Muscle layer of colon (tissue), 2 donors: ENCODE results near the gene KSR2.

ENCODE experiments used
- H3K27ac ChIP-seq: one replicate; pipeline ENCODE4 v1.7.0; 2013; ENCODE audit warnings: low read depth, mild to moderate bottlenecking, low read length, moderate library complexity
- H3K27me3 ChIP-seq, 2 donors: one replicate each; pipeline ENCODE4 v1.7.0; 2013; ENCODE audit warnings: low read length in 2 of 2, mild to moderate bottlenecking in 2 of 2; ENCODE audit not compliant: insufficient read depth in 2 of 2, control insufficient read depth in 1 of 2
- H3K36me3 ChIP-seq: one replicate; pipeline ENCODE4 v1.7.0; 2013; ENCODE audit warnings: mild to moderate bottlenecking, low read length; ENCODE audit not compliant: insufficient read depth
- H3K4me1 ChIP-seq: one replicate; pipeline ENCODE4 v1.7.0; 2013; ENCODE audit warnings: mild to moderate bottlenecking, low read length; ENCODE audit not compliant: insufficient read depth
- H3K4me3 ChIP-seq, 2 donors: one replicate each; pipeline ENCODE4 v1.7.0; 2013; ENCODE audit warnings: low read length in 2 of 2, low read depth in 1 of 2, mild to moderate bottlenecking in 1 of 2, moderate library complexity in 1 of 2
- H3K9ac ChIP-seq: one replicate; pipeline ENCODE4 v1.7.0; 2013; ENCODE audit warnings: low read length
- H3K9me3 ChIP-seq: one replicate; pipeline ENCODE4 v1.7.0; 2013; ENCODE audit warnings: mild to moderate bottlenecking, low read length
- donor health status: abdominal sarcoma.
- donor health status: Adenocarcinoma of cecum.

The KSR2 gene

DNA sequence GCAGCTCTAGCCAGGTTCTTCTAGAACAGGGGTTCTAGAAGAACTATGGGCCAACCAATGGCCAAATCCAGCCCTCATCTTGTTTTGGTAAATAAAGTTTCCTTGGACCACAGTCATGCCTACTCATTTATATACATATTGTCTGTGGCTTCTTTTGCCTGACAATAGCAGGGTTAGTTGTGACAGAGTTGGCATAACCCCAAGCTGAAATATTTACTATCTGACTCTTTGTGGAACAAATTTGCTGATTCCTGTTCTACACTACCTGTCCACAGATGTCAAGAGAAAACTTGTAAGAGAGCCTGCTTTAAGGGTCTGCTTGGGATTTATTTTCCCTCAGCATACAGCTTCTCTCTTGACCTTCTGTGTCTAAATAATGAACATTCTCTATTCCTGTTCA, 289.0 kb downstream of the KSR2 start:
- H3K9ac ChIP-seq = no peak overlapping the region
- H3K27me3 ChIP-seq = no peaks in the 10 kb centered on the region
- H3K4me1 ChIP-seq = no peaks in the 10 kb centered on the region
- H3K4me3 ChIP-seq = no peak overlapping the region
- H3K9me3 ChIP-seq = no peaks in the 10 kb centered on the region
- no peaks in the 10 kb centered on the region for H3K36me3 ChIP-seq
- H3K27ac ChIP-seq = no peak overlapping the region

DNA sequence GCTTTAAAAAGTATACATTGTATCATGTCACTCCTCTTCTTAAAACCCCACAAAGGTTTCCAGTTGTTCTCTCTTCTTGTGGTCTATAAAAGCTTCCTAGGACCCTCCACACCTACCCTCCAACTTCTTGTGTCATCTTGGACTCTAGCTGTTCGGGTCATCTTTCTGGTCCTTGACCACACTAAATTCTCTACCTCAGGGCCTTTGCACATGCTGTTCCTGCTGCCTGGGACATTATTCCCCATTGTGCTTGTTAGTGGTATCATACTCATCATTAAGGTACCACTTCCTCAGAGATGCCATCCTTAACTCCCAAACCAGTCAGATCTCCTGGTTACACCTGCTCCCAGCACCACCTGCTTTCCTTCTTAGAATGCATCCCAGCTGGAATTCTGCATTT, 294.0 kb downstream of the KSR2 start:
- no peak overlapping the region for H3K27ac ChIP-seq
- H3K9me3 ChIP-seq = no peaks in the 10 kb centered on the region
- no peaks in the 10 kb centered on the region for H3K4me1 ChIP-seq
- no peak overlapping the region for H3K4me3 ChIP-seq
- H3K9ac ChIP-seq = no peak overlapping the region
- H3K27me3 ChIP-seq = no peaks in the 10 kb centered on the region
- H3K36me3 ChIP-seq = no peaks in the 10 kb centered on the region

DNA sequence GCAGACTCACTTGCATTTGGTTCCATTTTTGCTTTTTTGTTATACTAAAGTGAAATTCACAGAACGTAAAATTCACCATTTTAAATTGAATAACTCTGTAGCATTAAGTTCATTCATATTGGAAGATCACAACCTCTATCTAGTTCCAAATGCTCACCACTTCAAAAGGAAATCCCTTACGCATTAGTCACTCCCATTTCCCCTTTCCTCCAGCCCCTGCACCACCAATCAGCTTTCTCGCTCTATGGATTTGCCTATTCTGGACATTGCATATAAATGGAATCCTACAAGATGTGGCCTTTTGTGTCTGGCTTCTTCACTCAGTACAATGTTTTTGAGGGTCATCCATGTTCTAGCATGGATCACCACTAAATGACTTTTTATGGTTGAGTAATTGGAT, 294.5 kb downstream of the KSR2 start:
- Histone ChIP-seq H3K36me3 (no peaks in the 10 kb centered on the region), H3K9me3 (no peaks in the 10 kb centered on the region), H3K4me3 (no peak overlapping the region), H3K27me3 (no peaks in the 10 kb centered on the region), H3K4me1 (no peaks in the 10 kb centered on the region), H3K27ac (no peak overlapping the region), H3K9ac (no peak overlapping the region)

DNA sequence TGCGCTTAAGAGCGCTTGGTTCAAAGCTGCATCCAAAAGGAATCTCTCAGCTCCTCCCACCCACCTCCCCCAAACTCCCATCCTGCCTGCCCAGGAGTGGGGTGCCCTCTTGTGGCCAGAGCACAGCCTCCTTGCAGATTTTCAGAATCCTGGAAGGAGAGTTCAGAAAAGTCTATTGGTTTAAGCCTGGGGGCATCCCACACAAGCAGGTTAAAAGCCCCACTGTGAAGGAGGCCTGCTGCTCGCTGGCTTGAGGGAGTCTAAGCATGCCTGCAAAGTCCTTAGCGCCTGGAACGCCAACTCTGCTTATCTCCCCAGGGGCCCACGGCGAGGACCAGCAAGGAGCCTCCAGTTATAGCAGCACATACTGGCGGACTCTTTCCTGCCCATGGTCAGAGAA, 297.1 kb downstream of the KSR2 start:
- H3K9me3 ChIP-seq = no peaks in the 10 kb centered on the region
- no peak overlapping the region for H3K27ac ChIP-seq
- no peaks in the 10 kb centered on the region for H3K36me3 ChIP-seq
- H3K4me3 ChIP-seq = no peak overlapping the region
- H3K4me1 ChIP-seq = no peaks in the 10 kb centered on the region
- no peaks in the 10 kb centered on the region for H3K27me3 ChIP-seq
- H3K9ac ChIP-seq = no peak overlapping the region

DNA sequence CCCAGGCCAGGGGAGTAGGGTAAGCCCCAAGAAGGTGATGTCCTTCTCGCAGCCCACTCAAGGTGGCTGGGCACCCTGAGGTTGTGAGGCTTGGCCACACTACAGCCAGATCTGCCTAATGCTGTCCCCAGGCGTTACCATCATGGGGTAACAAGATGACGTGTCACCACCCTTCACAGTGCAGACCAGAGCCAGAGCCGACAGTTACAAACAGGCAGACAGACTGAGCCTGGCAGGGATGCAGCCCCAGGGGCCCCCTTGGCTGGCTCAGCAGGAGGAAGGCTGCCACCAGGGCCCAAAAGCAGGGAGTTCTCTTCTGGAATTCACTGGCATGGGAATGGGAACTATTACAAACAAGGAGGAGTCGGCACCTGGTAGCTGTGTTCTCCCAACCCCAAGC, 304.6 kb downstream of the KSR2 start:
- Histone ChIP-seq H3K27me3 (no peaks in the 10 kb centered on the region), H3K4me3 (no peak overlapping the region)

DNA sequence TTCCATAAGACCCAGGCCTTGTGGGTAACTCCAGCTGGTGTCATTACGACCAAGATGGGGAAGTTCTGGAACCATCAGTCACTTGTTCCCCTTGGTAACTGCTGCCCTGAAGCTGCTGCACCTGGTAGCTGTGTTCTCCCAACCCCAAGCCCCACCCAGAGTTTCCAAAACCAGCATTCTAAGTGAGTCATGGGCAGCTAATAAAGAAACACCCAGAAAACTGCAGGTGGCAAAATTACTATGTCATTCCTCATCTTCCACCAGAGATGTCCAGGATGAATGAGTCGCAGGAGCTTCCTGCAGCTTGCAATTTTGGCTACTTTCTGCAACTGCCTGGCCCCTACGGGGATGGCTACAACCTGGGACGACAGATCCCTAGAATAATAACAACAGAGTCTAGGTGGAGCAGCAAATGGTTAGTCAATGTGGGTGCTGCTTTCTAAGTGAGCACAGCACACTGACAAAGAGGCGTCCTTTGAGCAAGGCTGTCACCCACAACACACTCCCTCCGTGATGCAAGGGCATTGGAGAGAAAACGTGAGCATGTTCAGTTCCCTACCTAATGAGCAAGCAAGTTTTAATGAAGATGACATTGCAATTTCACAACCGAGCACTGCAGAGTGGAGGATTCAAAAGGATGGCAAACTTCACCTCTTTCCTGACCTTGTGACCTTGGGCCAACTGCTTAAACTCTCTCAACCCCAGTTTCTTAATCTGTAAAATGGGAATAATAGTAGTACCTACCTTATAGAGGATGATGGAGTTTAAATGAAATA, 306.0 kb downstream of the KSR2 start:
- no peak overlapping the region for H3K27ac ChIP-seq
- no peak overlapping the region for H3K4me3 ChIP-seq
- H3K9me3 ChIP-seq = no peaks in the 10 kb centered on the region
- no peak overlapping the region for H3K9ac ChIP-seq
- H3K27me3 ChIP-seq = no peaks in the 10 kb centered on the region
- no peaks in the 10 kb centered on the region for H3K36me3 ChIP-seq
- no peaks in the 10 kb centered on the region for H3K4me1 ChIP-seq

More for the DNA sequence above, 304.6 kb downstream of the KSR2 start:
- Histone ChIP-seq H3K4me1 (no peaks in the 10 kb centered on the region), H3K36me3 (no peaks in the 10 kb centered on the region), H3K27ac (no peak overlapping the region), H3K9me3 (no peaks in the 10 kb centered on the region), H3K9ac (no peak overlapping the region)

DNA sequence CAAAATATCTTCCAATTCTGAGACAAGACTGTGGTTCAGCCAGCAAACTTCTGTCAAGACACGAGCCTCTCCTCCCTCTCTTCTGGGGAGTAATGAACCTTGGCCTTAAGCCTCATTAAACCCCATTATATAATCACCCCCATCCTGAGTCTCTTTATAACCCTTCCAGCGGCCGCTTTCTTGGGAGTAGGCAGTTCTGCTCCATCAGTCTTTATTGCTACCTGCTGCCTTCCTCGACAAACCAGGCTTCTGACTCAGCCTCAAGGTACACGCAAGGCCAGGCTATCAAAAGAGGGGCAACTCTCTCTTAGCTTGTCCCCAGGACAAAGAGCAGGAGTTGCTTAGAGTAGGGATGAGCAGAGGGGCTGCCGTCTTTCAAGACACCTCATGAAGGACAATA, 306.6 kb downstream of the KSR2 start:
- Histone ChIP-seq H3K36me3 (no peaks in the 10 kb centered on the region), H3K4me1 (no peaks in the 10 kb centered on the region), H3K27me3 (no peaks in the 10 kb centered on the region), H3K9ac (no peak overlapping the region), H3K4me3 (no peak overlapping the region), H3K9me3 (no peaks in the 10 kb centered on the region), H3K27ac (no peak overlapping the region)

DNA sequence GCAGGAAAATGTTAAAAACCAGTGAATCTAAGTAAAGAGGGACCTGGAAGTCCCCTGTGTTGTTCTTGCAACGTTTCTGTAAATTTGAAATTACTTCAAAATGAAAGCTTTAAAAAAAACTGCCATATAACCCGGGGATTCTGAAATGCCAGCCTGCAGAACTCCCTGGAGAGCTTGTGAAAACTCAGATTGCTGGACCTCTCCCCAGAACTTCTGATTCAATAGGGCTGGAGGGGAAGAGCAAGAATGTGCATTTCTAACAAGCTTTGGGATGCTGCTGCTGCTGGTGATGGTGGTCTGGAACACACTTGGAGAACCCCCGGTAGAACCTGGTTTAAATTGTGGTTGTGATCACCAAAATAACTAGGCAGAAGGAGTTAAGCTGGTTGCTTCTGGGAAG, 307.3 kb downstream of the KSR2 start:
- Histone ChIP-seq H3K4me1 (no peaks in the 10 kb centered on the region), H3K9ac (no peak overlapping the region), H3K9me3 (no peaks in the 10 kb centered on the region), H3K27me3 (no peaks in the 10 kb centered on the region), H3K4me3 (no peak overlapping the region), H3K27ac (no peak overlapping the region), H3K36me3 (no peaks in the 10 kb centered on the region)

DNA sequence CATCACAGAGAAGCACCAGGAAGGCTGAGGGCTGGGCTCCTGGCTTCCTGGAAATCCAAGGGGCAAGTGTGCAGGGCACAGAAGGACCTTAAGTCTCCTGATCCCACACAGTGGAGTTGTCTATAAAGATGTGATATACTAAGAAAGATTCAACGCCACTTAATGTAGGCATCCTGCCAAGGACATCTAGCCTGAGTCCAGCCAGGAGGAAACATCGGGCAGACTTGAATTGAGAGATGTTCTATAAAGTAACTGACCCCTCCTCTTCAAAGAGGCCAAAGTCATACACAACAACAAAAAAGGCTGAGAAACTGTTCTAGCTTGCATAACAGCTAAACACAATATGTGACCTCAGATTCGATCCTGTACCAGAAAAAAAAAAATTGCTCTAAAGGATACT, 307.9 kb downstream of the KSR2 start:
- H3K9me3 ChIP-seq = no peaks in the 10 kb centered on the region
- no peaks in the 10 kb centered on the region for H3K27me3 ChIP-seq
- H3K9ac ChIP-seq = no peak overlapping the region
- no peaks in the 10 kb centered on the region for H3K36me3 ChIP-seq
- no peak overlapping the region for H3K4me3 ChIP-seq
- H3K27ac ChIP-seq = no peak overlapping the region
- no peaks in the 10 kb centered on the region for H3K4me1 ChIP-seq

DNA sequence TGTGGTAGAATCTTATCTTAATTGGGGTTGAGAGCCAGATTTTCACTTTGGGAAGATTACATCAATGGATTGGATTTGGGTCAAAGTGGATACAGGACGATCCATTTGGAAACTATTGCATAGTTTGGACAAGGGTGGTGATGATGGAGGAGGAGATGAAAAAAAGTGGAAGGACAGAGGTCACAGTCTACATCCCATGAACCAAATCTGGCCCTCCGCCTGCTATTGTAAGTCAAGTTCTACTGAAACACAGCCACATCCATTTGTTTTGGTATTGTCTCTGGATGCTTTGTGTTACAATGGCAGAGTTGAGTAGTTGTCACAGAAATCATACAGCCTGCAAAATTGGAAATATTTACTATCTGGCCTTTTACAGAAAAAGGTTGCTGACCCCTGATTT, 310.6 kb downstream of the KSR2 start:
- no peaks in the 10 kb centered on the region for H3K4me1 ChIP-seq
- no peaks in the 10 kb centered on the region for H3K27me3 ChIP-seq
- no peak overlapping the region for H3K4me3 ChIP-seq
- H3K9me3 ChIP-seq = no peaks in the 10 kb centered on the region
- H3K27ac ChIP-seq = no peak overlapping the region
- H3K36me3 ChIP-seq = no peaks in the 10 kb centered on the region
- H3K9ac ChIP-seq = no peak overlapping the region

DNA sequence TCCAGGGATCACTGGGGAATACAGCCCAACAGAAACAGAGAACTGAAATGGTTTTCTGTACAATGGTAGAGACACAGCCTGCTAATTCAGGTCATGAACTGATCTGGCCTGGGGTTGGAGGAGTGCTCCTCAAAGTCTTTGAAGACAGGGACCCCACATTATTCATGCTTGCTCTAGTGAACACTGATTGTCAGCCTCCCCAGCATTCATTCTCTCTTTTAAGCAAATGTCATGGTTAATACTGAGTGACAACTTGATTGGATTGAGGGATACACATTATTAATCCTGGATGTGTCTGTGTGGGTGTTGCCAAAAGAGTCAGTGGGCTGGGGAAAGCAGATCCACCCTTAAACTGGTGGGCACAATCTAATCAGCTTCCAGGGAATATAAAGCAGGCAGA, 319.0 kb downstream of the KSR2 start:
- H3K36me3 ChIP-seq = no peaks in the 10 kb centered on the region
- no peaks in the 10 kb centered on the region for H3K4me1 ChIP-seq
- H3K27me3 ChIP-seq = no peaks in the 10 kb centered on the region
- H3K9ac ChIP-seq = no peak overlapping the region
- H3K27ac ChIP-seq = no peak overlapping the region
- H3K9me3 ChIP-seq = no peaks in the 10 kb centered on the region
- no peak overlapping the region for H3K4me3 ChIP-seq

DNA sequence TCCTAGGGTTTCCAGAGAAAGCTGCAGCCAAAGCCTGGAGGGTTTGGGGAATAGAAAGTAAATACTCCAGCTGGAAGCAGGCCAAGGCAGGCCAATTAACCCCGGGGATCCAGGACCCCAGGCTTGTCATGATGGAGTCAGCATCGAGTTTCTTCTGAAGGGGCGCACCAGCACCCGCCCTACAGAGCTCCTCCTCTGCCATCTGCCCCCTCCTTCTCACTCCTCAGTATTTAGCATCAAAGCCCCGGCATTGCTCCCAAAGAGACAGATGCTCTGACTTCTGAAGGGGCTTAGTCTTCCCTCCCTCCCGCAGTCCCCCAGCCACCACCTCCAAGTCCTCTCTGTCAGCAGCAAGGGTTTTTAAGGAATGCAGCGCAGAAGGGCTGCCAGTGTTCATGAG, 322.3 kb downstream of the KSR2 start:
- Histone ChIP-seq H3K4me1 (no peaks in the 10 kb centered on the region), H3K27me3 (no peaks in the 10 kb centered on the region), H3K4me3 (no peak overlapping the region), H3K9ac (no peak overlapping the region), H3K9me3 (no peaks in the 10 kb centered on the region), H3K27ac (no peak overlapping the region), H3K36me3 (no peaks in the 10 kb centered on the region)
